BE2C (cell line): Measurements from ENCODE around the gene HES2. TPM values are rescaled to one million over a fixed set of nuclear protein-coding genes. Genes with fewer than 3 reads are reported as not detected.

Experiments
- DNase-seq: peaks from one replicate; pipeline ENCODE4 v3.0.0-alpha.2; 2020
- H3K27me3 ChIP-seq: fragments of 250-450 bp; sonication (Bioruptor Pico); 2 replicates; pipeline ENCODE4 v1.5.1; 2020; ENCODE audit warnings: mild to moderate bottlenecking
- H3K36me3 ChIP-seq: fragments of 250-450 bp; sonication (Bioruptor Pico); 2 replicates; pipeline ENCODE4 v1.5.1; 2020; ENCODE audit warnings: mild to moderate bottlenecking
- H3K4me1 ChIP-seq: fragments of 250-450 bp; sonication (Bioruptor Pico); 2 replicates; pipeline ENCODE4 v1.5.1; 2020
- H3K4me3 ChIP-seq: 2 replicates; pipeline ENCODE4 v1.5.1; 2011; ENCODE audit warnings: low read depth, low read length
- H3K9me3 ChIP-seq: fragments of 250-450 bp; sonication (Bioruptor Pico); 2 replicates; pipeline ENCODE4 v1.5.1; 2020
- CTCF ChIP-seq: IDR thresholded peaks from 2 replicates; pipeline ENCODE4 v1.5.1; 2012; ENCODE audit warnings: mild to moderate bottlenecking, low read depth, low read length
- polyA plus RNA-seq: library from polyadenylated mRNA; unstranded; fragments of >200 nt; gene quantifications from one replicate; pipeline ENCODE4 v1.2.1, GENCODE V29; 2012; ENCODE audit warnings: low read depth, missing spikeins; ENCODE audit not compliant: insufficient read length, insufficient read depth

HES2 gene
- polyA plus RNA-seq, result not detected

GRCh38 chr1:6419804-6420453, at the start of gene HES2:
HES2 (minus strand) TSS chr1:6419919; CDS start chr1:6419820, 99 bp downstream.
- H3K4me1 ChIP-seq, result no peaks in the 10 kb centered on the region
- H3K9me3 ChIP-seq, result no peaks in the 10 kb centered on the region
- H3K36me3 ChIP-seq, result no peaks in the 10 kb centered on the region
- TF ChIP-seq CTCF, result no peak
- peaks cover 74% of the 10 kb centered on the region for H3K27me3 ChIP-seq
- DNase-seq, result no peak
- no peak within 1 kb of the TSS for H3K4me3 ChIP-seq

GRCh38 chr1:6468729-6469461, 49.2 kb upstream of the HES2 start:
- TF ChIP-seq CTCF, result no peak
- H3K4me3 ChIP-seq, result no peak overlapping the region
- DNase-seq, result no peak
- no peaks in the 10 kb centered on the region for H3K27me3 ChIP-seq
- H3K9me3 ChIP-seq, result no peaks in the 10 kb centered on the region
- H3K36me3 ChIP-seq, result no peaks in the 10 kb centered on the region
- no peaks in the 10 kb centered on the region for H3K4me1 ChIP-seq

GRCh38 chr1:6467744-6468688, 48.3 kb upstream of the HES2 start:
- no peak for DNase-seq
- no peaks in the 10 kb centered on the region for H3K27me3 ChIP-seq
- H3K9me3 ChIP-seq, result no peaks in the 10 kb centered on the region
- H3K4me3 ChIP-seq, result no peak overlapping the region
- H3K36me3 ChIP-seq, result no peaks in the 10 kb centered on the region
- no peak for TF ChIP-seq CTCF
- no peaks in the 10 kb centered on the region for H3K4me1 ChIP-seq

- Histone ChIP-seq H3K36me3 (no peaks in the 10 kb centered on the region), H3K4me3 (no peak overlapping the region), H3K4me1 (no peaks in the 10 kb centered on the region), H3K9me3 (no peaks in the 10 kb centered on the region), H3K27me3 (no peaks in the 10 kb centered on the region)
- DNase-seq, result no peak
- no peak for TF ChIP-seq CTCF
These were observed 47.5 kb upstream of the HES2 start for GRCh38 chr1:6467224-6467623.

- Histone ChIP-seq H3K4me3 (no peak overlapping the region), H3K4me1 (no peaks in the 10 kb centered on the region), H3K27me3 (no peaks in the 10 kb centered on the region), H3K9me3 (no peaks in the 10 kb centered on the region), H3K36me3 (no peaks in the 10 kb centered on the region)
- no peak for TF ChIP-seq CTCF
- DNase-seq, result no peak
These were observed 47.0 kb upstream of the HES2 start for GRCh38 chr1:6466751-6467150.
